K562 (cell line): ENCODE measurements around the gene IFNGR1. TPM values are rescaled to one million over a fixed set of nuclear protein-coding genes. Genes with fewer than 3 reads are reported as not detected.

Experiments
- BDP1 ChIP-seq: IDR thresholded peaks from 3 replicates; pipeline ENCODE4 v1.6.1; 2011; ENCODE audit not compliant: insufficient read length, insufficient read depth
- BRF1 ChIP-seq: IDR thresholded peaks from 3 replicates; pipeline ENCODE4 v1.6.1; 2011; ENCODE audit warnings: borderline replicate concordance, mild to moderate bottlenecking; ENCODE audit not compliant: insufficient read length; ENCODE audit errors: extremely low read depth
- CSDE1 ChIP-seq, 2 experiments: fragments of 450-650 bp; IDR thresholded peaks; 2 replicates each; pipeline ENCODE4 v1.6.1; 2016; ENCODE audit warnings: mild to moderate bottlenecking in 1 of 2
- FOXJ2 ChIP-seq: fragments of 200-800 bp; sonication (Bioruptor generic); IDR thresholded peaks from 2 replicates; pipeline ENCODE4 v1.6.1; 2016; ENCODE audit warnings: missing genetic modification characterization, missing compliant biosample characterization
- GTF2A2 ChIP-seq: IDR thresholded peaks from 2 replicates; pipeline ENCODE4 v1.6.1; 2016; ENCODE audit warnings: mild to moderate bottlenecking, missing genetic modification characterization, missing compliant biosample characterization
- GTF2E2 ChIP-seq: fragments of 200-800 bp; sonication (Bioruptor generic); IDR thresholded peaks from 2 replicates; pipeline ENCODE4 v1.6.1; 2016; ENCODE audit warnings: missing genetic modification characterization, missing compliant biosample characterization
- NR2F6 ChIP-seq: fragments of 450-650 bp; formaldehyde crosslinking; IDR thresholded peaks from 2 replicates; pipeline ENCODE4 v1.4.0; 2020; ENCODE audit warnings: mild to moderate bottlenecking
- OTX1 ChIP-seq: fragments of 450-650 bp; formaldehyde crosslinking; IDR thresholded peaks from 2 replicates; pipeline ENCODE4 v1.4.0; 2022; ENCODE audit warnings: mild to moderate bottlenecking
- PTRF ChIP-seq: fragments of 450-650 bp; IDR thresholded peaks from 2 replicates; pipeline ENCODE4 v1.6.1; 2016; ENCODE audit warnings: mild to moderate bottlenecking, missing genetic modification characterization, missing compliant biosample characterization
- SMC3 ChIP-seq: conservative IDR thresholded peaks from 2 replicates; pipeline ENCODE4 v1.6.1; 2011; ENCODE audit warnings: low read depth, low read length, improper control_type of control experiment; ENCODE audit not compliant: insufficient read depth
- ZNF316 ChIP-seq: fragments of 450-650 bp; IDR thresholded peaks from 2 replicates; pipeline ENCODE4 v1.6.1; 2016
- polyA plus RNA-seq, 8 experiments: library from polyadenylated mRNA; depleted of rRNA in 4 of 8; stranded (reverse) in 5 of 8; unstranded in 3 of 8; fragments of >200 nt; fragmentation: Nextera tagmentation in 2 of 8; fragmentation: Illumina TruSeq in 1 of 8; extraction: Ambion mirVana in 2 of 8; extraction: Trizol in 1 of 8; gene quantifications; 2 replicates each; pipeline versions ENCODE4 v1.2.1 to v1.2.3, GENCODE V29; 2011 to 2014; ENCODE audit warnings: inconsistent platforms in 1 of 8, missing spikeins in 1 of 8
- total RNA-seq, 7 experiments: library from RNA; depleted of rRNA in 6 of 7; stranded (reverse); fragments of >200 nt in 6 of 7; fragmentation: Illumina TruSeq in 2 of 7; extraction: Trizol in 2 of 7; gene quantifications; 2 replicates each; pipeline versions ENCODE4 v1.2.1 to v1.2.3, GENCODE V29; 2011 to 2021; ENCODE audit warnings: low replicate concordance in 1 of 7
- TF ChIP-seq, protein P1 (sequence below), 2 experiments: fragments of 450-650 bp; IDR thresholded peaks; 2 replicates each; pipeline ENCODE4 v1.6.1; 2018; ENCODE audit warnings: mild to moderate bottlenecking in 2 of 2, low read depth in 1 of 2; ENCODE audit not compliant: partially characterized antibody in 2 of 2
- TF ChIP-seq, protein P2 (sequence below): sonication (generic); formaldehyde crosslinking; IDR thresholded peaks from 2 replicates; pipeline ENCODE4 v1.8.0; 2023; ENCODE audit warnings: missing genetic modification reagents, mild to moderate bottlenecking, borderline replicate concordance
- TF ChIP-seq, protein P3 (sequence below): fragments of 450-650 bp; IDR thresholded peaks from 2 replicates; pipeline ENCODE4 v1.6.1; 2016
- TF ChIP-seq, protein P4 (sequence below), 3 experiments: fragments of 200-800 bp in 1 of 3; sonication (Bioruptor generic) in 1 of 3; sonication (generic) in 1 of 3; formaldehyde crosslinking in 1 of 3; IDR thresholded peaks; 2 replicates each; pipeline versions ENCODE4 v1.6.1 to v1.8.0; 2016 to 2022; ENCODE audit warnings: mild to moderate bottlenecking in 2 of 3, missing compliant biosample characterization in 2 of 3, missing genetic modification characterization in 2 of 3, missing genetic modification reagents in 1 of 3

The IFNGR1 gene
- total and polyA plus RNA-seq, 9 of the 15 experiments (the other 6 are each of a cell fraction or from before 2014, with no cell fraction given), result 14.7 to 47.0 (median 26.7) TPM

DNA sequence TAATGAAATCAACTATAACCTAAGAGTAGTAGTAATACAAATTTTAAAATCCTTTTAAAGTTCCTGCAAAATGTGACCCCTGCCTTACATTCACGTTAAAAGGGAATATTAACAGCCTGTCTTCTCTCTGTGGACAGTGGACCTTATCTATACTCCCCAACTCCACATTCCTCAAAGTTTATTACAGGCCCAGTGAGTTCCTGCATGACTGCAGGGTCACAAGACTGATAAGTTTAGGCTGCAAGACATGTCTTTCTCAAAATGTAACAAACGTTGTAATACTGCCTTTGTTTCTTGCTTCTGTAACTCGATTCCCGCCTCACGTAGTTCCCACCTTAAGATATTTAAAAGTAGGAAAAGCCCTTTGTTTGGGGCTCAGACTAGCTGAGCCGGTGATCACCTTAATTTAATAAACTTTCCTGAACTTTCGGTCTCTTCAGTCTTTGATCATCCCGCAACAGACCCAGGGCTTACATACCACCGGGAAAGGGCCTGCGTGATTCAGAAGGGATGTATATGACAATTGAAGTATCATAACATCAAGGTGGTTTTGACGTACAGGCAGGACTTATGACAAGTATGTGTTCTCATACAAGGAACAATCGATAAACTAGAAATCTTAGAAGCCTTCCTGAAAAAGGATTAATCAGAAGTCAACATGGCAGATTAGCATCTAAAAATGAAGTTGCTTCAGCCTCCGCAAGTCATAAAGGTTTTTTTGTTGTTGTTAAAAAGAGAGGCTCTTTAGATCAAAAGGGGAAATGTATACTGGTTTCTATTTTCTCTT, 48.7 kb downstream of the IFNGR1 start (continued):
- TF ChIP-seq, protein P1, sequence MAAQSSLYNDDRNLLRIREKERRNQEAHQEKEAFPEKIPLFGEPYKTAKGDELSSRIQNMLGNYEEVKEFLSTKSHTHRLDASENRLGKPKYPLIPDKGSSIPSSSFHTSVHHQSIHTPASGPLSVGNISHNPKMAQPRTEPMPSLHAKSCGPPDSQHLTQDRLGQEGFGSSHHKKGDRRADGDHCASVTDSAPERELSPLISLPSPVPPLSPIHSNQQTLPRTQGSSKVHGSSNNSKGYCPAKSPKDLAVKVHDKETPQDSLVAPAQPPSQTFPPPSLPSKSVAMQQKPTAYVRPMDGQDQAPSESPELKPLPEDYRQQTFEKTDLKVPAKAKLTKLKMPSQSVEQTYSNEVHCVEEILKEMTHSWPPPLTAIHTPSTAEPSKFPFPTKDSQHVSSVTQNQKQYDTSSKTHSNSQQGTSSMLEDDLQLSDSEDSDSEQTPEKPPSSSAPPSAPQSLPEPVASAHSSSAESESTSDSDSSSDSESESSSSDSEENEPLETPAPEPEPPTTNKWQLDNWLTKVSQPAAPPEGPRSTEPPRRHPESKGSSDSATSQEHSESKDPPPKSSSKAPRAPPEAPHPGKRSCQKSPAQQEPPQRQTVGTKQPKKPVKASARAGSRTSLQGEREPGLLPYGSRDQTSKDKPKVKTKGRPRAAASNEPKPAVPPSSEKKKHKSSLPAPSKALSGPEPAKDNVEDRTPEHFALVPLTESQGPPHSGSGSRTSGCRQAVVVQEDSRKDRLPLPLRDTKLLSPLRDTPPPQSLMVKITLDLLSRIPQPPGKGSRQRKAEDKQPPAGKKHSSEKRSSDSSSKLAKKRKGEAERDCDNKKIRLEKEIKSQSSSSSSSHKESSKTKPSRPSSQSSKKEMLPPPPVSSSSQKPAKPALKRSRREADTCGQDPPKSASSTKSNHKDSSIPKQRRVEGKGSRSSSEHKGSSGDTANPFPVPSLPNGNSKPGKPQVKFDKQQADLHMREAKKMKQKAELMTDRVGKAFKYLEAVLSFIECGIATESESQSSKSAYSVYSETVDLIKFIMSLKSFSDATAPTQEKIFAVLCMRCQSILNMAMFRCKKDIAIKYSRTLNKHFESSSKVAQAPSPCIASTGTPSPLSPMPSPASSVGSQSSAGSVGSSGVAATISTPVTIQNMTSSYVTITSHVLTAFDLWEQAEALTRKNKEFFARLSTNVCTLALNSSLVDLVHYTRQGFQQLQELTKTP (IDR thresholded peaks at IDR 0.05; ENCODE audit: low read depth in 1 of 2, partially characterized antibody in 2 of 2), result no peak
- TF ChIP-seq, protein P2, sequence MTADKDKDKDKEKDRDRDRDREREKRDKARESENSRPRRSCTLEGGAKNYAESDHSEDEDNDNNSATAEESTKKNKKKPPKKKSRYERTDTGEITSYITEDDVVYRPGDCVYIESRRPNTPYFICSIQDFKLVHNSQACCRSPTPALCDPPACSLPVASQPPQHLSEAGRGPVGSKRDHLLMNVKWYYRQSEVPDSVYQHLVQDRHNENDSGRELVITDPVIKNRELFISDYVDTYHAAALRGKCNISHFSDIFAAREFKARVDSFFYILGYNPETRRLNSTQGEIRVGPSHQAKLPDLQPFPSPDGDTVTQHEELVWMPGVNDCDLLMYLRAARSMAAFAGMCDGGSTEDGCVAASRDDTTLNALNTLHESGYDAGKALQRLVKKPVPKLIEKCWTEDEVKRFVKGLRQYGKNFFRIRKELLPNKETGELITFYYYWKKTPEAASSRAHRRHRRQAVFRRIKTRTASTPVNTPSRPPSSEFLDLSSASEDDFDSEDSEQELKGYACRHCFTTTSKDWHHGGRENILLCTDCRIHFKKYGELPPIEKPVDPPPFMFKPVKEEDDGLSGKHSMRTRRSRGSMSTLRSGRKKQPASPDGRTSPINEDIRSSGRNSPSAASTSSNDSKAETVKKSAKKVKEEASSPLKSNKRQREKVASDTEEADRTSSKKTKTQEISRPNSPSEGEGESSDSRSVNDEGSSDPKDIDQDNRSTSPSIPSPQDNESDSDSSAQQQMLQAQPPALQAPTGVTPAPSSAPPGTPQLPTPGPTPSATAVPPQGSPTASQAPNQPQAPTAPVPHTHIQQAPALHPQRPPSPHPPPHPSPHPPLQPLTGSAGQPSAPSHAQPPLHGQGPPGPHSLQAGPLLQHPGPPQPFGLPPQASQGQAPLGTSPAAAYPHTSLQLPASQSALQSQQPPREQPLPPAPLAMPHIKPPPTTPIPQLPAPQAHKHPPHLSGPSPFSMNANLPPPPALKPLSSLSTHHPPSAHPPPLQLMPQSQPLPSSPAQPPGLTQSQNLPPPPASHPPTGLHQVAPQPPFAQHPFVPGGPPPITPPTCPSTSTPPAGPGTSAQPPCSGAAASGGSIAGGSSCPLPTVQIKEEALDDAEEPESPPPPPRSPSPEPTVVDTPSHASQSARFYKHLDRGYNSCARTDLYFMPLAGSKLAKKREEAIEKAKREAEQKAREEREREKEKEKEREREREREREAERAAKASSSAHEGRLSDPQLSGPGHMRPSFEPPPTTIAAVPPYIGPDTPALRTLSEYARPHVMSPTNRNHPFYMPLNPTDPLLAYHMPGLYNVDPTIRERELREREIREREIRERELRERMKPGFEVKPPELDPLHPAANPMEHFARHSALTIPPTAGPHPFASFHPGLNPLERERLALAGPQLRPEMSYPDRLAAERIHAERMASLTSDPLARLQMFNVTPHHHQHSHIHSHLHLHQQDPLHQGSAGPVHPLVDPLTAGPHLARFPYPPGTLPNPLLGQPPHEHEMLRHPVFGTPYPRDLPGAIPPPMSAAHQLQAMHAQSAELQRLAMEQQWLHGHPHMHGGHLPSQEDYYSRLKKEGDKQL (CRISPR knock-in tag), result no peak
- TF ChIP-seq BDP1, result no peak
- TF ChIP-seq FOXJ2 (tag), result no peak
- TF ChIP-seq OTX1 (CRISPR knock-in tag), result no peak
- TF ChIP-seq PTRF (tag), result peak; percentile 73; the same call in 1 of the 2 replicates
- no peak for TF ChIP-seq CSDE1 (IDR thresholded peaks at IDR 0.05)
- TF ChIP-seq BRF1, result no peak
- TF ChIP-seq GTF2A2, result peak; percentile 91
- TF ChIP-seq SMC3, result no peak
- no peak for TF ChIP-seq ZNF316
- TF ChIP-seq GTF2E2, result 0 out of 2 replicates have a peak, but pooled peaks have one; percentile 46
- TF ChIP-seq, protein P3, sequence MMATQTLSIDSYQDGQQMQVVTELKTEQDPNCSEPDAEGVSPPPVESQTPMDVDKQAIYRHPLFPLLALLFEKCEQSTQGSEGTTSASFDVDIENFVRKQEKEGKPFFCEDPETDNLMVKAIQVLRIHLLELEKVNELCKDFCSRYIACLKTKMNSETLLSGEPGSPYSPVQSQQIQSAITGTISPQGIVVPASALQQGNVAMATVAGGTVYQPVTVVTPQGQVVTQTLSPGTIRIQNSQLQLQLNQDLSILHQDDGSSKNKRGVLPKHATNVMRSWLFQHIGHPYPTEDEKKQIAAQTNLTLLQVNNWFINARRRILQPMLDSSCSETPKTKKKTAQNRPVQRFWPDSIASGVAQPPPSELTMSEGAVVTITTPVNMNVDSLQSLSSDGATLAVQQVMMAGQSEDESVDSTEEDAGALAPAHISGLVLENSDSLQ, result 0 out of 2 replicates have a peak, but pooled peaks have one; percentile 7
- TF ChIP-seq NR2F6 (CRISPR knock-in tag), result 0 out of 2 replicates have a peak, but pooled peaks have one; percentile 25
- TF ChIP-seq, protein P4, sequence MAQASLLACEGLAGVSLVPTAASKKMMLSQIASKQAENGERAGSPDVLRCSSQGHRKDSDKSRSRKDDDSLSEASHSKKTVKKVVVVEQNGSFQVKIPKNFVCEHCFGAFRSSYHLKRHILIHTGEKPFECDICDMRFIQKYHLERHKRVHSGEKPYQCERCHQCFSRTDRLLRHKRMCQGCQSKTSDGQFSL (CRISPR knock-in tag; IDR thresholded peaks at IDR 0.05), result no peak
- TF ChIP-seq, protein P4 (tag; IDR thresholded peaks at IDR 0.05), result peak in 1 of 2 experiments; percentile 88; a peak in 2 of 4 replicates
